Endothelial cell of umbilical vein (primary cell): ENCODE measurements around the gene CCDC27. TPM values are rescaled to one million over a fixed set of nuclear protein-coding genes. Genes with fewer than 3 reads are reported as not detected.

ENCODE experiments used
- BruUV-seq: library from RNA; stranded (reverse); fragments of 400-500 nt; replicated peaks from 2 replicates; lab custom pipeline; 2021; lab: Mats Ljungman, UMichigan
- CTCF ChIA-PET: fragments of 300-600, 350-600 bp; sonication (Branson Sonifier 250); formaldehyde crosslinking; loops from one replicate; lab custom pipeline; 2021; ENCODE audit warnings: antibody characterized with exemption, inconsistent platforms; lab: Charles Lee
- POLR2A ChIA-PET: fragments of 300-600, 350-600 bp; sonication (Branson Sonifier 250); formaldehyde crosslinking; loops from one replicate; lab custom pipeline; 2021; ENCODE audit warnings: antibody characterized with exemption, inconsistent platforms; lab: Charles Lee
- DNase-seq: peaks from one replicate; pipeline ENCODE4 v3.0.0-alpha.2; 2011; ENCODE audit warnings: low read depth, low spot score
- FAIRE-seq: peaks from 2 replicates; lab custom pipeline; 2011; peaks lifted over from hg19 to GRCh38; lab: Jason Lieb, UNC
- H2AFZ ChIP-seq: 2 replicates; pipeline ENCODE4 v1.6.0; 2012; ENCODE audit warnings: low read depth, low read length, control low read depth, inconsistent platforms
- H3K27ac ChIP-seq: 2 replicates; pipeline ENCODE4 v1.5.1; 2011; ENCODE audit warnings: low read depth, mild to moderate bottlenecking, control low read depth, low read length, moderate library complexity; ENCODE audit not compliant: insufficient read depth
- H3K27me3 ChIP-seq, 2 experiments: 2 replicates each; pipeline versions ENCODE4 v1.6.0 to v1.6.1; 2011; ENCODE audit warnings: low read length in 2 of 2, mixed read lengths in 1 of 2; ENCODE audit not compliant: control insufficient read depth in 2 of 2, insufficient read depth in 2 of 2
- H3K36me3 ChIP-seq, 2 experiments: 2 replicates in 1 of 2; 3 replicates in 1 of 2; pipeline ENCODE4 v1.5.1; 2011; ENCODE audit warnings: low read length in 2 of 2, mild to moderate bottlenecking in 1 of 2, moderate library complexity in 1 of 2; ENCODE audit not compliant: control insufficient read depth in 2 of 2, insufficient read depth in 2 of 2; ENCODE audit errors: extremely low read depth in 1 of 2
- H3K4me1 ChIP-seq: 3 replicates; pipeline ENCODE4 v1.5.1; 2011; ENCODE audit warnings: mild to moderate bottlenecking, low read length; ENCODE audit not compliant: control insufficient read depth, insufficient read depth; ENCODE audit errors: extremely low read depth
- H3K4me2 ChIP-seq: 2 replicates; pipeline ENCODE4 v1.6.1; 2011; ENCODE audit warnings: low read length, control low read depth, mixed read lengths; ENCODE audit not compliant: insufficient read depth
- H3K4me3 ChIP-seq, 3 experiments: fragments of 200-600 bp in 1 of 3; sonication (generic), shearing (Covaris generic) in 1 of 3; replicated peaks in 1 of 3; 2 replicates each; pipeline ENCODE4 v1.5.1; 2011 to 2016; ENCODE audit warnings: control low read depth in 3 of 3, low read length in 3 of 3, mild to moderate bottlenecking in 2 of 3, inconsistent platforms in 1 of 3, low read depth in 1 of 3, moderate library complexity in 1 of 3; ENCODE audit not compliant: insufficient read depth in 1 of 3
- H3K79me2 ChIP-seq: 2 replicates; pipeline ENCODE4 v1.6.0; 2012; ENCODE audit warnings: low read length, inconsistent platforms; ENCODE audit not compliant: control insufficient read depth, insufficient read depth
- H3K9ac ChIP-seq: replicated peaks from 2 replicates; pipeline ENCODE3; 2011; ENCODE audit warnings: low read length, control low read depth; ENCODE audit not compliant: insufficient read depth; ENCODE audit errors: extremely low read depth
- H3K9me1 ChIP-seq: replicated peaks from 3 replicates; pipeline ENCODE4 v1.6.0; 2011; ENCODE audit warnings: mild to moderate bottlenecking, low read length; ENCODE audit not compliant: control insufficient read depth, insufficient read depth; ENCODE audit errors: extremely low read depth
- H3K9me3 ChIP-seq: replicated peaks from 2 replicates; pipeline ENCODE4 v1.5.1; 2012; ENCODE audit warnings: low read length, inconsistent platforms; ENCODE audit not compliant: control insufficient read depth, insufficient read depth
- H4K20me1 ChIP-seq: replicated peaks from 2 replicates; pipeline ENCODE3; 2011; ENCODE audit warnings: mild to moderate bottlenecking, low read length; ENCODE audit not compliant: control insufficient read depth, insufficient read depth; ENCODE audit errors: extremely low read depth
- CTCF ChIP-seq, 2 donors: IDR thresholded peaks; 1 replicate in 1 of 2; 2 replicates in 1 of 2; pipeline ENCODE4 v1.5.1; 2011; ENCODE audit warnings: low read length in 2 of 2, mild to moderate bottlenecking in 2 of 2, moderate library complexity in 2 of 2, control low read depth in 1 of 2, inconsistent platforms in 1 of 2, low read depth in 1 of 2; ENCODE audit not compliant: insufficient read depth in 1 of 2; ENCODE audit errors: extremely low read depth in 1 of 2
- EZH2 ChIP-seq: IDR thresholded peaks from 2 replicates; pipeline ENCODE4 v1.6.1; 2012; ENCODE audit warnings: borderline replicate concordance, low read depth, mild to moderate bottlenecking, moderate library complexity, low read length, inconsistent platforms; ENCODE audit not compliant: severe bottlenecking
- FOS ChIP-seq: IDR thresholded peaks from 2 replicates; pipeline ENCODE4 v1.6.1; 2011; ENCODE audit warnings: mild to moderate bottlenecking, low read length, moderate library complexity, borderline replicate concordance; ENCODE audit not compliant: insufficient read depth
- GATA2 ChIP-seq: IDR thresholded peaks from 2 replicates; pipeline ENCODE4 v1.7.0; 2011; ENCODE audit warnings: low read depth, mild to moderate bottlenecking, moderate library complexity, mixed read lengths, low read length; ENCODE audit not compliant: insufficient read length, insufficient read depth
- JUN ChIP-seq: IDR thresholded peaks from 2 replicates; pipeline ENCODE4 v1.6.1; 2011; ENCODE audit warnings: borderline replicate concordance, low read depth; ENCODE audit not compliant: insufficient read length, insufficient read depth
- MAX ChIP-seq: IDR thresholded peaks from 2 replicates; pipeline ENCODE4 v1.6.1; 2011; ENCODE audit not compliant: insufficient read depth, insufficient read length
- MYC ChIP-seq: IDR thresholded peaks from one replicate; pipeline ENCODE4 v1.6.1; 2011; ENCODE audit warnings: mild to moderate bottlenecking, low read depth, low read length
- POLR2A ChIP-seq: IDR thresholded peaks from 2 replicates; pipeline ENCODE4 v1.6.1; 2012; ENCODE audit warnings: low read depth, mild to moderate bottlenecking, control low read depth, low read length
- POLR2AphosphoS5 ChIP-seq: IDR thresholded peaks from 2 replicates; pipeline ENCODE4 v1.6.1; 2012; ENCODE audit warnings: low read depth, mild to moderate bottlenecking, control low read depth, low read length, moderate library complexity; ENCODE audit not compliant: insufficient read depth
- dilution Hi-C: fragments of 300-500 bp; cut with MboI; formaldehyde crosslinking; loops from one replicate; pipeline ENCODE4 v1.15.0; 2019; ENCODE audit warnings: low sequenced_read_pairs; ENCODE audit not compliant: extremely low pct_ligation_motif_present
- intact Hi-C: fragments of 100-400 bp; cut with micrococcal nuclease; formaldehyde crosslinking; loops from one replicate; pipeline ENCODE4 v1.10.0; 2022
- polyA plus RNA-seq, 4 experiments: library from polyadenylated mRNA; depleted of rRNA in 3 of 4; stranded (reverse) in 3 of 4; unstranded in 1 of 4; fragments of >200 nt; gene quantifications; 2 replicates each; pipeline versions ENCODE4 v1.2.1 to v1.2.3, GENCODE V29; 2011 to 2012; ENCODE audit warnings: missing spikeins in 1 of 4
- total RNA-seq: library from RNA; stranded (reverse); gene quantifications from 2 replicates; pipeline ENCODE4 v1.2.3, GENCODE V29; 2021

CCDC27 gene
- total and polyA plus RNA-seq, 2 donors (not counting 3 experiments of a cell fraction or from before 2014, with no cell fraction given), result not detected

- no peak overlapping the region for H3K27ac ChIP-seq
Measured at GRCh38 chr1:3780901-3781300, 28.7 kb downstream of the CCDC27 start.

GRCh38 chr1:3783651-3784474, 31.6 kb downstream of the CCDC27 start:
- Histone ChIP-seq H3K9ac (no peak overlapping the region), H4K20me1 (no peaks in the 10 kb centered on the region), H3K27ac (no peak overlapping the region), H3K27me3 (no peaks in the 10 kb centered on the region), H3K36me3 (peaks cover 3 to 51% of the 10 kb centered on the region in 2 experiments), H3K9me1 (no peaks in the 10 kb centered on the region), H3K4me1 (no peaks in the 10 kb centered on the region), H3K4me3 (no peak overlapping the region), H2AFZ (no peak overlapping the region), H3K9me3 (no peaks in the 10 kb centered on the region), H3K79me2 (peaks cover 2% of the 10 kb centered on the region), H3K4me2 (no peak overlapping the region)
- TF ChIP-seq POLR2A (no peak), EZH2 (no peak), GATA2 (no peak), POLR2AphosphoS5 (no peak), JUN (no peak), MAX (no peak), FOS (no peak), MYC (no peak), CTCF (IDR thresholded peaks at IDR 0.05; ENCODE audit: extremely low read depth in 1 of 2, insufficient read depth in 1 of 2, low read depth in 1 of 2, low read length in 2 of 2) (no peak)
- POLR2A ChIA-PET, result interaction anchor here (0.7 kb wide), 1 partner anchor 1206 kb away, joined by 3 read pairs; no protein-coding TSS in a partner anchor
- CTCF ChIA-PET, result interaction anchor here (1.1 kb wide), 1 partner anchor 59 kb away, joined by 3 read pairs; no protein-coding TSS in a partner anchor
- DNase-seq (no peak), FAIRE-seq (no peak)
- BruUV-seq, result no TSS peak
- dilution Hi-C loops, result no loop called here
- intact Hi-C loops, result no loop called here

More at GRCh38 chr1:3780901-3781300, 28.7 kb downstream of the CCDC27 start:
- Histone ChIP-seq H2AFZ (no peak overlapping the region), H3K79me2 (no peaks in the 10 kb centered on the region), H3K4me2 (no peak overlapping the region), H3K9ac (no peak overlapping the region), H3K27me3 (no peaks in the 10 kb centered on the region), H4K20me1 (no peaks in the 10 kb centered on the region), H3K9me3 (no peaks in the 10 kb centered on the region), H3K4me1 (no peaks in the 10 kb centered on the region), H3K9me1 (no peaks in the 10 kb centered on the region), H3K36me3 (peaks cover 3 to 42% of the 10 kb centered on the region in 2 experiments), H3K4me3 (no peak overlapping the region)
- TF ChIP-seq POLR2AphosphoS5 (no peak), JUN (no peak)
- dilution Hi-C loops, result no loop called here
- BruUV-seq, result no TSS peak
- POLR2A ChIA-PET, result no interaction called here
- intact Hi-C loops, result no loop called here
- CTCF ChIA-PET, result no interaction called here
- FAIRE-seq, result no peak
- DNase-seq, result no peak
